K562 (cell line): Measurements from ENCODE around the gene SEC24A. TPM values are rescaled to one million over a fixed set of nuclear protein-coding genes. Genes with fewer than 3 reads are reported as not detected.

Experiments used
- ATF1 ChIP-seq, 2 experiments: fragments of 450-650 bp in 1 of 2; IDR thresholded peaks; 2 replicates each; pipeline ENCODE4 v1.6.1; 2016; ENCODE audit warnings: missing compliant biosample characterization in 1 of 2, missing genetic modification characterization in 1 of 2
- CTBP1 ChIP-seq: fragments of 450-650 bp; IDR thresholded peaks from 2 replicates; pipeline ENCODE4 v1.6.1; 2016; ENCODE audit warnings: borderline replicate concordance
- E2F1 ChIP-seq: sonication (generic); formaldehyde crosslinking; IDR thresholded peaks from 2 replicates; pipeline ENCODE4 v1.8.1; 2023; ENCODE audit warnings: mild to moderate bottlenecking, missing genetic modification reagents, moderate library complexity
- GTF2E2 ChIP-seq: fragments of 200-800 bp; sonication (Bioruptor generic); IDR thresholded peaks from 2 replicates; pipeline ENCODE4 v1.6.1; 2016; ENCODE audit warnings: missing genetic modification characterization, missing compliant biosample characterization
- KDM4B ChIP-seq, 2 experiments: fragments of 450-650 bp in 1 of 2; sonication (generic) in 1 of 2; IDR thresholded peaks; 2 replicates each; pipeline ENCODE4 v1.6.1; 2016 to 2017; ENCODE audit warnings: borderline replicate concordance in 2 of 2, antibody characterized with exemption in 1 of 2, low read depth in 1 of 2, mild to moderate bottlenecking in 1 of 2
- NUFIP1 ChIP-seq: fragments of 450-650 bp; IDR thresholded peaks from 2 replicates; pipeline ENCODE4 v1.6.1; 2018; ENCODE audit not compliant: partially characterized antibody
- POLR2A ChIP-seq: fragments of 450-650 bp; conservative IDR thresholded peaks from 2 replicates; pipeline ENCODE4 v1.6.1; 2016
- POLR2B ChIP-seq: fragments of 450-650 bp; IDR thresholded peaks from 2 replicates; pipeline ENCODE4 v1.6.1; 2018; ENCODE audit warnings: low read depth; ENCODE audit not compliant: partially characterized antibody
- POLR2G ChIP-seq: fragments of 200-400 bp; formaldehyde crosslinking; IDR thresholded peaks from 2 replicates; pipeline ENCODE4 v1.6.1; 2017; ENCODE audit warnings: low read depth, mild to moderate bottlenecking, antibody characterized with exemption, low read length, moderate library complexity
- SIRT6 ChIP-seq: IDR thresholded peaks from one replicate; pipeline ENCODE4 v1.6.1; 2012; ENCODE audit warnings: low read depth, mild to moderate bottlenecking, control low read depth, inconsistent platforms, low read length, moderate library complexity
- polyA plus RNA-seq, 8 experiments: library from polyadenylated mRNA; depleted of rRNA in 4 of 8; stranded (reverse) in 5 of 8; unstranded in 3 of 8; fragments of >200 nt; fragmentation: Nextera tagmentation in 2 of 8; fragmentation: Illumina TruSeq in 1 of 8; extraction: Ambion mirVana in 2 of 8; extraction: Trizol in 1 of 8; gene quantifications; 2 replicates each; pipeline versions ENCODE4 v1.2.1 to v1.2.3, GENCODE V29; 2011 to 2014; ENCODE audit warnings: inconsistent platforms in 1 of 8, missing spikeins in 1 of 8
- total RNA-seq, 7 experiments: library from RNA; depleted of rRNA in 6 of 7; stranded (reverse); fragments of >200 nt in 6 of 7; fragmentation: Illumina TruSeq in 2 of 7; extraction: Trizol in 2 of 7; gene quantifications; 2 replicates each; pipeline versions ENCODE4 v1.2.1 to v1.2.3, GENCODE V29; 2011 to 2021; ENCODE audit warnings: low replicate concordance in 1 of 7
- TF ChIP-seq, protein P1 (sequence below): sonication (generic); formaldehyde crosslinking; IDR thresholded peaks from 2 replicates; pipeline ENCODE4 v1.8.0; 2023; ENCODE audit warnings: missing genetic modification reagents, mild to moderate bottlenecking, borderline replicate concordance
- TF ChIP-seq, protein P2 (sequence below): sonication (generic); formaldehyde crosslinking; IDR thresholded peaks from 2 replicates; pipeline ENCODE4 v1.8.0; 2022; ENCODE audit warnings: mild to moderate bottlenecking, missing genetic modification reagents, borderline replicate concordance
- TF ChIP-seq, protein P3 (sequence below): sonication (generic); formaldehyde crosslinking; IDR thresholded peaks from 2 replicates; pipeline ENCODE4 v1.8.0; 2022; ENCODE audit warnings: missing genetic modification reagents, mild to moderate bottlenecking, moderate library complexity, borderline replicate concordance
- TF ChIP-seq, protein P4 (sequence below), 3 experiments: fragments of 200-800 bp in 1 of 3; sonication (Bioruptor generic) in 1 of 3; sonication (generic) in 1 of 3; formaldehyde crosslinking in 1 of 3; IDR thresholded peaks; 2 replicates each; pipeline versions ENCODE4 v1.6.1 to v1.8.0; 2016 to 2022; ENCODE audit warnings: mild to moderate bottlenecking in 2 of 3, missing compliant biosample characterization in 2 of 3, missing genetic modification characterization in 2 of 3, missing genetic modification reagents in 1 of 3

Gene SEC24A
- total and polyA plus RNA-seq, 9 of the 15 experiments (the other 6 are each of a cell fraction or from before 2014, with no cell fraction given): 7.9 to 36.5 (median 17.5) TPM

- TF ChIP-seq POLR2G (peak; percentile 97), SIRT6 (no peak), CTBP1 (peak; percentile 86), E2F1 (peak; percentile 82), NUFIP1 (peak; percentile 41), GTF2E2 (tag) (peak; percentile 6; the same call in 1 of the 2 replicates), POLR2A (peak; percentile 85), KDM4B (IDR thresholded peaks at IDR 0.05; ENCODE audit: borderline replicate concordance in 2 of 2, low read depth in 1 of 2) (0 out of 4 replicates have a peak, but pooled peaks of 1 of the 2 experiments have one; percentile 59), ATF1 (CRISPR knock-in tag; IDR thresholded peaks at IDR 0.05) (peak; percentile 89), ATF1 (tag; IDR thresholded peaks at IDR 0.05) (peak; percentile 98), POLR2B (peak; percentile 59)
- TF ChIP-seq, protein P1, sequence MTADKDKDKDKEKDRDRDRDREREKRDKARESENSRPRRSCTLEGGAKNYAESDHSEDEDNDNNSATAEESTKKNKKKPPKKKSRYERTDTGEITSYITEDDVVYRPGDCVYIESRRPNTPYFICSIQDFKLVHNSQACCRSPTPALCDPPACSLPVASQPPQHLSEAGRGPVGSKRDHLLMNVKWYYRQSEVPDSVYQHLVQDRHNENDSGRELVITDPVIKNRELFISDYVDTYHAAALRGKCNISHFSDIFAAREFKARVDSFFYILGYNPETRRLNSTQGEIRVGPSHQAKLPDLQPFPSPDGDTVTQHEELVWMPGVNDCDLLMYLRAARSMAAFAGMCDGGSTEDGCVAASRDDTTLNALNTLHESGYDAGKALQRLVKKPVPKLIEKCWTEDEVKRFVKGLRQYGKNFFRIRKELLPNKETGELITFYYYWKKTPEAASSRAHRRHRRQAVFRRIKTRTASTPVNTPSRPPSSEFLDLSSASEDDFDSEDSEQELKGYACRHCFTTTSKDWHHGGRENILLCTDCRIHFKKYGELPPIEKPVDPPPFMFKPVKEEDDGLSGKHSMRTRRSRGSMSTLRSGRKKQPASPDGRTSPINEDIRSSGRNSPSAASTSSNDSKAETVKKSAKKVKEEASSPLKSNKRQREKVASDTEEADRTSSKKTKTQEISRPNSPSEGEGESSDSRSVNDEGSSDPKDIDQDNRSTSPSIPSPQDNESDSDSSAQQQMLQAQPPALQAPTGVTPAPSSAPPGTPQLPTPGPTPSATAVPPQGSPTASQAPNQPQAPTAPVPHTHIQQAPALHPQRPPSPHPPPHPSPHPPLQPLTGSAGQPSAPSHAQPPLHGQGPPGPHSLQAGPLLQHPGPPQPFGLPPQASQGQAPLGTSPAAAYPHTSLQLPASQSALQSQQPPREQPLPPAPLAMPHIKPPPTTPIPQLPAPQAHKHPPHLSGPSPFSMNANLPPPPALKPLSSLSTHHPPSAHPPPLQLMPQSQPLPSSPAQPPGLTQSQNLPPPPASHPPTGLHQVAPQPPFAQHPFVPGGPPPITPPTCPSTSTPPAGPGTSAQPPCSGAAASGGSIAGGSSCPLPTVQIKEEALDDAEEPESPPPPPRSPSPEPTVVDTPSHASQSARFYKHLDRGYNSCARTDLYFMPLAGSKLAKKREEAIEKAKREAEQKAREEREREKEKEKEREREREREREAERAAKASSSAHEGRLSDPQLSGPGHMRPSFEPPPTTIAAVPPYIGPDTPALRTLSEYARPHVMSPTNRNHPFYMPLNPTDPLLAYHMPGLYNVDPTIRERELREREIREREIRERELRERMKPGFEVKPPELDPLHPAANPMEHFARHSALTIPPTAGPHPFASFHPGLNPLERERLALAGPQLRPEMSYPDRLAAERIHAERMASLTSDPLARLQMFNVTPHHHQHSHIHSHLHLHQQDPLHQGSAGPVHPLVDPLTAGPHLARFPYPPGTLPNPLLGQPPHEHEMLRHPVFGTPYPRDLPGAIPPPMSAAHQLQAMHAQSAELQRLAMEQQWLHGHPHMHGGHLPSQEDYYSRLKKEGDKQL: no peak
- TF ChIP-seq, protein P2, sequence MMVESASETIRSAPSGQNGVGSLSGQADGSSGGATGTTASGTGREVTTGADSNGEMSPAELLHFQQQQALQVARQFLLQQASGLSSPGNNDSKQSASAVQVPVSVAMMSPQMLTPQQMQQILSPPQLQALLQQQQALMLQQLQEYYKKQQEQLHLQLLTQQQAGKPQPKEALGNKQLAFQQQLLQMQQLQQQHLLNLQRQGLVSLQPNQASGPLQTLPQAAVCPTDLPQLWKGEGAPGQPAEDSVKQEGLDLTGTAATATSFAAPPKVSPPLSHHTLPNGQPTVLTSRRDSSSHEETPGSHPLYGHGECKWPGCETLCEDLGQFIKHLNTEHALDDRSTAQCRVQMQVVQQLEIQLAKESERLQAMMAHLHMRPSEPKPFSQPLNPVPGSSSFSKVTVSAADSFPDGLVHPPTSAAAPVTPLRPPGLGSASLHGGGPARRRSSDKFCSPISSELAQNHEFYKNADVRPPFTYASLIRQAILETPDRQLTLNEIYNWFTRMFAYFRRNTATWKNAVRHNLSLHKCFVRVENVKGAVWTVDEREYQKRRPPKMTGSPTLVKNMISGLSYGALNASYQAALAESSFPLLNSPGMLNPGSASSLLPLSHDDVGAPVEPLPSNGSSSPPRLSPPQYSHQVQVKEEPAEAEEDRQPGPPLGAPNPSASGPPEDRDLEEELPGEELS (CRISPR knock-in tag): no peak; the same call in 1 of the 2 replicates
- TF ChIP-seq, protein P3, sequence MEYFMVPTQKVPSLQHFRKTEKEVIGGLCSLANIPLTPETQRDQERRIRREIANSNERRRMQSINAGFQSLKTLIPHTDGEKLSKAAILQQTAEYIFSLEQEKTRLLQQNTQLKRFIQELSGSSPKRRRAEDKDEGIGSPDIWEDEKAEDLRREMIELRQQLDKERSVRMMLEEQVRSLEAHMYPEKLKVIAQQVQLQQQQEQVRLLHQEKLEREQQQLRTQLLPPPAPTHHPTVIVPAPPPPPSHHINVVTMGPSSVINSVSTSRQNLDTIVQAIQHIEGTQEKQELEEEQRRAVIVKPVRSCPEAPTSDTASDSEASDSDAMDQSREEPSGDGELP: peak; percentile 89
- TF ChIP-seq, protein P4, sequence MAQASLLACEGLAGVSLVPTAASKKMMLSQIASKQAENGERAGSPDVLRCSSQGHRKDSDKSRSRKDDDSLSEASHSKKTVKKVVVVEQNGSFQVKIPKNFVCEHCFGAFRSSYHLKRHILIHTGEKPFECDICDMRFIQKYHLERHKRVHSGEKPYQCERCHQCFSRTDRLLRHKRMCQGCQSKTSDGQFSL (CRISPR knock-in tag; IDR thresholded peaks at IDR 0.05): peak; percentile 67
- TF ChIP-seq, protein P4 (tag; IDR thresholded peaks at IDR 0.05): no peak
Measured at GRCh38 chr5:134738133-134738962, 89.8 kb downstream of the SEC24A start, which contains the start of gene CAMLG (continued).
